GM18526 (cell line): ENCODE measurements around the gene ZNF329.

Source experiments
- POLR2A ChIP-seq: IDR thresholded peaks from 3 replicates; pipeline ENCODE4 v1.6.1; 2011; ENCODE audit not compliant: insufficient read length; ENCODE audit errors: extremely low read depth

ZNF329 gene

GRCh38 chr19:58088521-58089052 is 62.0 kb downstream of the ZNF329 start:
- TF ChIP-seq POLR2A = no peak

GRCh38 chr19:58086825-58087710 is 63.5 kb downstream of the ZNF329 start:
- no peak for TF ChIP-seq POLR2A

DNA sequence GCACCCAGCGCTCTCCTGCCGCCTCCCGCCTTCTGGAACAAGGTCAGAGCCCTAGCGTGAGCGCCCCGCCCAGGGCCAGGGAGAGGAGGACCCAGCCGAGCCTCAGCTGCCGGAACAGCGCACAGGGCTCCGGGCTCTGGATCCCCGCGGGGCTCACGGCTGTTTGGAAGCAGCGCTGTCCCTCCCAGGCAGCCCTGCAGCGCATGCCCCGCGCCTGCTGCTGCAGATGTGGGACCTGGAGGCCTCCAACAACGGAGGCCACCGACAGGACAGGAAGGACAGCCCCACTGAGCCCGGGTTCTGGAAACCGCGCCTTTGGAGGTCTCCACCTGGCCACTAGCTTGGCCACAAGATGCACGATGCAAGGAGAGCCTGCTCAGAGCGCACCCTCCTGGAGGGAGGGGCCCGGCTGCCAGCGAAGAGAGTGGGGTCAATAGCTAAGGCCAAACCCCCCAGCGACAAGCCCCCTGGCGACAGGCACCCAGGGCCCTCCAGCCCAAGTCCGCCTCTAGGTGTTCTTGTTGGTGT is 65.2 kb downstream of the ZNF329 start:
- TF ChIP-seq POLR2A = no peak

DNA sequence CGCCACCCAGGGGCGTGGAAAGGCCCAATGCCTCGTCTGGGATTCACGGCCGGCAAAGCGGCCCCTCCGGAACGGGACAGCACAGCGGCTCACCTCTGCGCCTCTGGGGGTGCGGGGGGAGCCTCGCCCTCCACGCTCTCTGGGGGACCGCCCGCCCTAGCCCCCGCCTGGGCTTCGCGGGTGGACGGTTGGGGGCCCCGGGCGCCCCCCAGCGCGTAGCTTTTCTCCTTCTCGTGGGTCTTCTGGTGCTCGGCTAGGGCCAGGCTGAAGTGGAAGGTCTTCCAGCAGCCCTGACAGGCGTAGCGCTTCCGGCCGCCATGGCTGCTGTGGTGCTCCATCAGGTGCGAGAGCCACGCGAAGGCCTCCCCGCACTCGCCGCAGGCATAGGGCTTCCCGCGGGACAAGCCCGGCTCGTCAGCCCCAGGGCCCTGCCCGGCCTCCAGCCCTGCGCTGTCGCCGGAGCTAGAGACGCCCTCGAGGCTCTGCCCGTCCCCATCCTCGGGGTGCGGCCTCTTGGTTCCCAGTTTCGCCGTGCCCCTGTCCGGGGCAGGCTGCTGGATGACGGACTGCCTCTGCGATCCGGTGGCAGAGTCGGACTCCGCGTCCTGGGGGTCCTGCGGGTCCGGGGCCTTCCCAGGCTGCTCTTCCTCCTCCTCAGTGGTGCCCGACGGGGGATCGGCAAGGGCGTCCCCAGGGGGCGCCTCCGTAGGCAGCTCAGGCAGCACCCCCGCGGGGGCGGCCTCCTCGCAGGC is 65.8 kb downstream of the ZNF329 start:
- TF ChIP-seq POLR2A = no peak

DNA sequence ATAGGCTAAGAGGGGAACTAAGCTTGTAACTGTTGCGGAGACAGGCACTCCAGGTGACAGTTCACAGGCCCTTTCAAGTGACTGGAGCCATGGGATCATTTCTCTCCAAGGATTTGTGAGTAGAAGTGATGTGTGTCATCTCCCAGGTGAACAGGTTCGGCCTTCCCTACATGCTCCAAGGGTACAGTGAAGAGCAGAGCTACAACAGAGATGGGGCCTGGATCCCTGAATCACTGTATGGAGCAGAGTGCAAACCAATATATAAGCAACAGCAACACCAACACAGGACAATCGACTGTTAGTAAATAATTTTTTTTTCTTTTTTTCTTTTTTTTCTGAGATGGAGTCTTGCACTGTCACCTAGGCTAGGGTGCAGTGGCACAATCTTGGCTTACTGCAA is 67.6 kb downstream of the ZNF329 start:
- no peak for TF ChIP-seq POLR2A

GRCh38 chr19:58079792-58080191 is 70.8 kb downstream of the ZNF329 start:
- TF ChIP-seq POLR2A = no peak
